Neuronal stem cell (in vitro differentiated cells): ENCODE data around the gene UCK2.

Experiments used
- DNase-seq: peaks from one replicate; pipeline ENCODE4 v3.0.0-alpha.2; 2013; ENCODE audit warnings: low spot score
- H2AFZ ChIP-seq: one replicate; pipeline ENCODE4 v1.6.1; 2013; ENCODE audit warnings: mild to moderate bottlenecking, low read length, inconsistent platforms
- H2AK5ac ChIP-seq: 2 replicates; pipeline ENCODE4 v1.6.1; 2013; ENCODE audit warnings: low read depth, mild to moderate bottlenecking, inconsistent platforms, low read length, moderate library complexity, mixed read lengths
- H2BK120ac ChIP-seq: 2 replicates; pipeline ENCODE4 v1.6.1; 2013; ENCODE audit warnings: low read depth, mild to moderate bottlenecking, inconsistent platforms, low read length, moderate library complexity, mixed read lengths
- H2BK12ac ChIP-seq: one replicate; pipeline ENCODE4 v1.6.1; 2013; ENCODE audit warnings: low read length, inconsistent platforms
- H2BK15ac ChIP-seq: 2 replicates; pipeline ENCODE4 v1.6.1; 2013; ENCODE audit warnings: mild to moderate bottlenecking, low read length, inconsistent platforms, mixed read lengths
- H2BK5ac ChIP-seq: one replicate; pipeline ENCODE4 v1.6.1; 2013; ENCODE audit warnings: inconsistent platforms, mild to moderate bottlenecking, low read length, moderate library complexity
- H3K14ac ChIP-seq: one replicate; pipeline ENCODE4 v1.6.1; 2013; ENCODE audit warnings: low read length, inconsistent platforms
- H3K18ac ChIP-seq: 2 replicates; pipeline ENCODE4 v1.6.1; 2013; ENCODE audit warnings: low read length, inconsistent platforms
- H3K23ac ChIP-seq: 2 replicates; pipeline ENCODE4 v1.6.1; 2013; ENCODE audit warnings: low read depth, mild to moderate bottlenecking, mixed read lengths, low read length, inconsistent platforms; ENCODE audit not compliant: poor library complexity
- H3K27ac ChIP-seq: replicated peaks from 3 replicates; pipeline ENCODE4 v1.5.1; 2013; ENCODE audit warnings: low read length, inconsistent platforms
- H3K27me3 ChIP-seq, 3 experiments: 2 replicates each; pipeline ENCODE4 v1.6.1; 2013; ENCODE audit warnings: low read length in 3 of 3, mild to moderate bottlenecking in 2 of 3, inconsistent platforms in 1 of 3, low read depth in 1 of 3, mixed read lengths in 1 of 3, moderate library complexity in 1 of 3; ENCODE audit not compliant: control insufficient read depth in 3 of 3, insufficient read depth in 3 of 3
- H3K36me3 ChIP-seq, 2 donors: replicated peaks in 1 of 2; 2 replicates each; pipeline ENCODE4 v1.6.1; 2013; ENCODE audit warnings: low read length in 2 of 2; ENCODE audit not compliant: control insufficient read depth in 2 of 2, insufficient read depth in 2 of 2
- H3K4ac ChIP-seq: 2 replicates; pipeline ENCODE4 v1.6.1; 2013; ENCODE audit warnings: inconsistent platforms, mild to moderate bottlenecking, low read length, moderate library complexity
- H3K4me1 ChIP-seq, 2 donors: 1 replicate in 1 of 2; 2 replicates in 1 of 2; pipeline ENCODE4 v1.6.1; 2013; ENCODE audit warnings: low read length in 2 of 2, low read depth in 1 of 2; ENCODE audit not compliant: control insufficient read depth in 2 of 2, insufficient read depth in 1 of 2
- H3K4me2 ChIP-seq: one replicate; pipeline ENCODE4 v1.6.1; 2013; ENCODE audit warnings: mild to moderate bottlenecking, low read length, inconsistent platforms; ENCODE audit not compliant: insufficient read depth, poor library complexity, severe bottlenecking
- H3K4me3 ChIP-seq, 2 donors: 2 replicates each; pipeline ENCODE4 v1.5.1; 2013; ENCODE audit warnings: low read length in 2 of 2, mild to moderate bottlenecking in 2 of 2, inconsistent platforms in 1 of 2, moderate library complexity in 1 of 2
- H3K79me1 ChIP-seq: one replicate; pipeline ENCODE4 v1.6.1; 2013; ENCODE audit warnings: low read depth, mild to moderate bottlenecking, inconsistent platforms, low read length, moderate library complexity
- H3K9ac ChIP-seq: one replicate; pipeline ENCODE4 v1.6.1; 2013; ENCODE audit warnings: mild to moderate bottlenecking, low read depth, low read length, inconsistent platforms; ENCODE audit not compliant: poor library complexity
- H3K9me3 ChIP-seq, 2 donors: replicated peaks in 1 of 2; 2 replicates each; pipeline versions ENCODE3 to v1.6.1; 2013; ENCODE audit warnings: low read length in 2 of 2, mild to moderate bottlenecking in 2 of 2, inconsistent platforms in 1 of 2, low read depth in 1 of 2, mixed read lengths in 1 of 2, moderate library complexity in 1 of 2; ENCODE audit not compliant: control insufficient read depth in 2 of 2, insufficient read depth in 1 of 2
- H4K8ac ChIP-seq: one replicate; pipeline ENCODE4 v1.6.1; 2013; ENCODE audit warnings: low read depth, mild to moderate bottlenecking, inconsistent platforms, low read length, moderate library complexity
- H4K91ac ChIP-seq: one replicate; pipeline ENCODE4 v1.6.1; 2013; ENCODE audit warnings: low read length, low read depth, mild to moderate bottlenecking, inconsistent platforms; ENCODE audit not compliant: poor library complexity
- WGBS, 2 donors: extraction: QIAGEN DNeasy Blood & Tissue Kit; methylation state at CpG; one replicate each; pipeline ENCODE4 v1.1.7; 2013; ENCODE audit warnings: missing lambda C conversion rate in 2 of 2, mixed read lengths in 1 of 2; ENCODE audit not compliant: insufficient read length in 2 of 2, insufficient replicate concordance in 1 of 2; ENCODE audit errors: extremely low coverage in 2 of 2; 5-methylcytosine and 5-hydroxymethylcytosine counted together

Gene UCK2

GRCh38 chr1:165884009-165884689, 56.7 kb downstream of the UCK2 start:
- Histone ChIP-seq H2AK5ac (no peak overlapping the region), H3K79me1 (peaks cover 2% of the 10 kb centered on the region), H4K8ac (no peak overlapping the region), H3K27me3 (no peaks in the 10 kb centered on the region), H3K23ac (no peak overlapping the region), H3K14ac (no peak overlapping the region), H3K27ac (peak overlapping the region; percentile 1), H3K9ac (no peak overlapping the region), H2BK12ac (no peak overlapping the region), H3K4me2 (no peak overlapping the region), H2BK5ac (no peak overlapping the region), H4K91ac (no peak overlapping the region), H2BK120ac (no peak overlapping the region), H3K4me3 (no peak overlapping the region), H3K9me3 (peaks cover 0 to 5% of the 10 kb centered on the region in 2 donors), H3K4me1 (peaks cover 9 to 16% of the 10 kb centered on the region in 2 donors), H2AFZ (no peak overlapping the region), H2BK15ac (no peak overlapping the region), H3K18ac (peak overlapping the region; percentile 82), H3K4ac (no peak overlapping the region), H3K36me3 (peaks cover 0 to 10% of the 10 kb centered on the region in 2 donors)
- no CpG with 5 or more reads among the region's 9 CpGs for WGBS, 2 donors
- DNase-seq = no peak

- Histone ChIP-seq H3K18ac (no peak overlapping the region), H3K4me2 (no peak overlapping the region), H3K27ac (peak overlapping the region; percentile 1), H2BK15ac (no peak overlapping the region), H4K91ac (no peak overlapping the region), H3K4ac (no peak overlapping the region), H2BK5ac (no peak overlapping the region), H3K79me1 (peaks cover 2% of the 10 kb centered on the region), H3K4me1 (peaks cover 9 to 16% of the 10 kb centered on the region in 2 donors), H2AFZ (no peak overlapping the region), H3K23ac (no peak overlapping the region), H3K36me3 (peaks cover 0 to 13% of the 10 kb centered on the region in 2 donors), H3K27me3 (no peaks in the 10 kb centered on the region), H2BK120ac (no peak overlapping the region), H3K9me3 (peaks cover 0 to 5% of the 10 kb centered on the region in 2 donors), H2BK12ac (no peak overlapping the region), H2AK5ac (no peak overlapping the region), H3K4me3 (no peak overlapping the region), H3K9ac (no peak overlapping the region), H4K8ac (no peak overlapping the region), H3K14ac (no peak overlapping the region)
- WGBS, 2 donors = no CpG with 5 or more reads among the region's 5 CpGs
- no peak for DNase-seq
Measured at GRCh38 chr1:165884690-165885304, 57.4 kb downstream of the UCK2 start.

DNA sequence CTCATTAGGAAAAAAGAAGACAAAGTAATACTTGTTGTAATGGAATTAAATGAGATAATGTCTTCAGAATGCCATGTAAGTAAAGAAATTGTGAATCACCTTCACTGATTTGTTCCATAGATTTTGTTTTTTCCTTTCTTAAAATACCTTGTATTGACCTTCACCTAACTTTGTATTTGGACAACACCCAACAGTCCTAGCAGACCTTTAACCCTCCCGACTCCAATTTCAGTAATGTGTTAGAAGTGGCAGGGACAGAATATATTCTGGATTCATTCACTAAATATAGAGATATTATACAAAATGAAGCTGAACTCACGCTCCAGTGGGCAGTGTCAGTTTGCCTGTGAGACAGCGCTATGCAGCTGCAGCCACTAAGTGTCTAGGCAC, 57.9 kb downstream of the UCK2 start:
- no peak overlapping the region for H2BK12ac ChIP-seq
- H3K4me2 ChIP-seq = no peak overlapping the region
- H3K4ac ChIP-seq = no peak overlapping the region
- no peak overlapping the region for H3K9ac ChIP-seq
- no peak overlapping the region for H3K14ac ChIP-seq
- no peak overlapping the region for H3K4me3 ChIP-seq
- H3K27ac ChIP-seq = no peak overlapping the region
- no peak overlapping the region for H2BK5ac ChIP-seq
- H3K79me1 ChIP-seq = peaks cover 5% of the 10 kb centered on the region
- no peak overlapping the region for H2BK120ac ChIP-seq
- peaks cover 3 to 18% of the 10 kb centered on the region in 2 donors for H3K36me3 ChIP-seq
- H2AFZ ChIP-seq = no peak overlapping the region
- no peak overlapping the region for H2AK5ac ChIP-seq
- H3K18ac ChIP-seq = no peak overlapping the region
- DNase-seq = no peak
- peaks cover 0 to 5% of the 10 kb centered on the region in 2 donors for H3K9me3 ChIP-seq
- H3K27me3 ChIP-seq = no peaks in the 10 kb centered on the region
- WGBS, 2 donors = no CpG with 5 or more reads among the region's 3 CpGs
- H2BK15ac ChIP-seq = no peak overlapping the region
- H4K8ac ChIP-seq = no peak overlapping the region
- no peak overlapping the region for H4K91ac ChIP-seq
- peaks cover 9 to 16% of the 10 kb centered on the region in 2 donors for H3K4me1 ChIP-seq
- H3K23ac ChIP-seq = no peak overlapping the region

DNA sequence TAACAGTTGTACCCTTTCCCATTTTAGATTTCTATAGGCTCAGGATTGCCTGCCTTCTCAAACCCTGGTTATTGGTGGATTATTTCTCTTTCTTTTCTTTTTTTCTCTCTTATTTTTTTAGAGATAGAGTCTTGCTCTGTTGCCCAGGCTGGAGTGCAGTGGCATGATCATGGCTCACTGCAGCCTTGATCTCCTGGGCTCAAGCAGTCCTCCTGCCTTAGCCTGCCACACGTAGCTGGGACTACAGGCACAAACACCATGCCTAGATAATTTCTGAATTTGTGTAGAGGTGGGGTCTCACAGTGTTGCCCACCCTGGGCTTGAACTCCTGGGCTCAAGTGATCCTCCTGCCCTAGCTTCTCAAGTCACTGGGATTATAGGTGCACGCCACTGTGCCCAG, 58.8 kb downstream of the UCK2 start:
- H3K9ac ChIP-seq = no peak overlapping the region
- no peak overlapping the region for H3K4me2 ChIP-seq
- DNase-seq = no peak
- no peak overlapping the region for H3K4me3 ChIP-seq
- no peak overlapping the region for H3K27ac ChIP-seq
- peaks cover under 1 to 5% of the 10 kb centered on the region in 2 donors for H3K9me3 ChIP-seq
- WGBS, 2 donors = no CpG with 5 or more reads among the region's 2 CpGs
- no peak overlapping the region for H2AK5ac ChIP-seq
- no peak overlapping the region for H3K23ac ChIP-seq
- H2BK15ac ChIP-seq = no peak overlapping the region
- no peak overlapping the region for H2AFZ ChIP-seq
- H3K27me3 ChIP-seq = no peaks in the 10 kb centered on the region
- H3K36me3 ChIP-seq = peaks cover 7 to 27% of the 10 kb centered on the region in 2 donors
- H3K18ac ChIP-seq = no peak overlapping the region
- H2BK120ac ChIP-seq = no peak overlapping the region
- no peak overlapping the region for H2BK5ac ChIP-seq
- H2BK12ac ChIP-seq = no peak overlapping the region
- peaks cover 9 to 16% of the 10 kb centered on the region in 2 donors for H3K4me1 ChIP-seq
- H3K79me1 ChIP-seq = peaks cover 5% of the 10 kb centered on the region
- no peak overlapping the region for H3K4ac ChIP-seq
- H4K91ac ChIP-seq = no peak overlapping the region
- no peak overlapping the region for H3K14ac ChIP-seq
- H4K8ac ChIP-seq = no peak overlapping the region
